GM21526 (cell line): ENCODE results near the gene SNCB.

ENCODE experiments used
- ATAC-seq: cut with Tn5 transposase; IDR thresholded peaks from one replicate; pipeline ENCODE4 v1.9.1; 2021; ENCODE audit warnings: moderate library complexity; ENCODE audit not compliant: unreplicated experiment, low FRiP score

Gene SNCB

DNA sequence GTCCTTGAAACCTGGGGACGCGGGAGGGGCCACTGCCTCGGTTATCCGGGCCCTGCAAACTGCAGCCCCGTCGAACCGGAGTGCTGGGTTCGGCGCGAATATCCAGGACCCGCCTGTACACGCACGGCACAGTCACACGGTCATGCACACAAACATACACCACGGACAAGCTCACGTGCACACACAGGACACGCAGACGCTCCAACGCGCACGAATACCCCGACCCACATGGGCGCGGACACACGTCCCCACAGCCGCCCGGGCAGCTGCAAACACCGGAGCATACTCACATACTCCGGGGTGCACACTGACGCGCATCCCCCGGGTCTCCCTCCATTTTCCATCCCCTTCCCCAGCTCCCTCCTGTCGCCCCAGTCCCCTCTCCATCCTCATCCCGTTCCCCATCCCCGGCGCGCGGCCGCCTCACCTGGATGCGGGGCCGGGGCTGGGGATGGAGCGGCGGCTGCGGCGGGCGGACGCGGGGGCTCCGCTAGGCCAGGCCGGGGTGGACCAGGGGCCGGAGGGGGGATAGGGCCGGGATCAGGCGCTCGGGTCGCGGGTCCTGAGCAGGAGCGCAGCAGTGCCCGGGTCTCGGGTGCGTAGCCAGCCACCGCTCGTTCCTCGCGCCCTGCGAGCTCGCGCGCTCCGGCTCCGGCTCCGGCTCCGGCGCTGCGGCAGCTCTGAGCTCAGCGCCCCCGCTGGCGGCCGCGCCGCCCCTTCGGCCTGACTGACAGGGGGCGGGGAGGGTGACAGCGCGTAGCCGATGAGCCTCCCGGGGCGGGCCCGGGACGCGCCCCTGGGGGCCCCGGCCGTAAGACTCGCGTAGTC is at the start of gene SNCB, which contains the start of gene EIF4E1B:
TSS of gene SNCB (minus strand) at position 682 of the 828 bp plus-strand sequence. CDS start 880 bp downstream, outside the sequence.
TSS of gene EIF4E1B (plus strand) at position 823 of the 828 bp plus-strand sequence. CDS start 12,113 bp downstream, outside the sequence.
- ATAC-seq = peak; percentile 60

DNA sequence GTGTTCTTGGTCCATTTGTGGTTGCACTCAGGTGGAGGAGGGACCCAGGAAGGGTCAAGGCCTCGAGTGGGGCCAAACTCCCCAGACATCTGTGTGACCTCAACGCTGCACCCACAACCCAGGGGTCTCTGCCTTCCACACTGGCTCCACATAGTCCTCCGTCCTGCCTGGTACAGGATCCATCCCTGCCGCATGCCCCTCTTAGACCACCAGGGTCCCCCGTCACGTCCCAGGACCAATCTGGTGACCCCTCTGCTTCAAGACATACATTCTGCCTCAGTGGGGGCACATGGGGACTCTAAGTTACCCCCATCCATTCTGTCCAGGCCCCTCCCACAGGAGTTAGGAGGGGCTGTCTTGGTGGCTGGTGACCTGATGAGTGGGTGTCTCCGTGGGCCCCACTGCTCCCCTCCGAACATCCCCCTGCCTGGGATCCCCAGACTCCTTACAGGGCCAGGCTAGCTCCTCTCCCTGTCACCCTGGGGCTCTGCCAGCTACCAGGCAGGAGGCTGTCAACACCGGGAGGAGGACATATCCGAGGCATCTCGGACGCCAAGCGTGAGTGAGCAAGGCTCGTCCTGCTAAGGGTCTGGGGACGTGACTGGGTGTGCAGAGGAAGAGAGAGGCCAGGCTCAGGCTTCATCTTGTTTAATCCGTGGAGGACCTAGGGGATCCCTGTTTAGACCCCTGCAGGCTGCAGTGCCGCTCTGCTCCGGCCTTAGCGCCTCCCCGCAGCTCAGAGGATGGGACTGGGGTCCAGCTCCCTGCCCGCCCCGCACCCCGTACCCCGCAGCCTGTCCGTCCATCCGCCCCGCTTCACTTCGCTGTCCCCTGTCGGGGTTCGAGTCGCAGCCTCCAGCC is 49.3 kb upstream of the SNCB start:
- ATAC-seq = no peak

DNA sequence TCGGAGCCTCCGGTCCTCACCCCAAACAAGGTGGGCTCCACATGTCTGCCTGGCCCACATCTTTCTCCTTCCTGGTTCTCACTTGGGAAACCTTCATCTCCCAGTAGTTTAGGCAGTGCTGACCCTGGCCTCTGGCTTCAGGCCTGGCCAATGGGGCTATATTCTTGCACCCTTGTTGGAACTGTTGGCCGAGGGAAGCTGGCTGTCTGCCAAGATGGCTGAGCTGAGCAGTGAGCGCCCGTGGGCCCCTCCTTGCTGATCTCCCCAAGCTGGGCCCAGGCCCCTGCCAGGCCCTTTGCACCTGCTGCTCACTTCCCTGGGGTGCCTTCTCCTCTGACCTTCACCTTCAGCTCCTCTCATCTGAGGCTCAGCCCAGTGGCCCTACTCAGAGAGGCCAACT is 48.2 kb upstream of the SNCB start:
- no peak for ATAC-seq

DNA sequence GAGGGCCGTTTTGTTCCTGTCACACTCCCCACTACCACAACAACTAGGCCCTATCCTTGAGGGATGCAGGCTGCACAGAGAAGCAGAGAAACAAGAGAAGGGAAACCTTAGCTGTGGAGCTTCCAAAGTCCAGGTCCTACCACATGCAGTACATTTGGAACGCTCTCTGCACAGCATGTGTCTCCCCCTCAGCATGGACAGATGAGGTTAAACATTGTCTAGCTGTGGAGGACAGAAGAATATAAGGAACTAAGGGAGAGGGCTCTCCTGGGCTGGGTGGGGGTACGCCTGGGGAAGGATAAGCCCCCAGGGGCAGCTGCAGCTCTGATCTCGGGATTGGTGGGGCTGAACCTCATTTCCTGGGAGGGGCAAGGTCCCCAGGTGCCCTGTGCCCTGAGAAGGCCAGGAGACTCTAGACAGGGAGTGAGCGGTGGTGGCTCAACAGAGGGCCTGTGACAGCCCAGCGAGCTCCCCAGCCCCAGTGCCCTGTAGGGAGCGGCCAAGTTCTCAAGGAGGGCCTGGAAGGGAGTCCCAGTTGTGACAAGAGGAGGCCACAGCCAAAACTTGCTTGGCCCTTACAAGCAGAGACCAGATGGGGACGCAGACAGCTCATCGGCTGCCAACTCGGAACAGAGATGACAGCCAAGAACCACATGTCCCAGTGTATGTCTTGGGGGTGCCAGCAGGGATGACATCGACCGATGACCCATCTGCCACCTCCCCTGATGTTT is 47.0 kb upstream of the SNCB start:
- no peak for ATAC-seq

DNA sequence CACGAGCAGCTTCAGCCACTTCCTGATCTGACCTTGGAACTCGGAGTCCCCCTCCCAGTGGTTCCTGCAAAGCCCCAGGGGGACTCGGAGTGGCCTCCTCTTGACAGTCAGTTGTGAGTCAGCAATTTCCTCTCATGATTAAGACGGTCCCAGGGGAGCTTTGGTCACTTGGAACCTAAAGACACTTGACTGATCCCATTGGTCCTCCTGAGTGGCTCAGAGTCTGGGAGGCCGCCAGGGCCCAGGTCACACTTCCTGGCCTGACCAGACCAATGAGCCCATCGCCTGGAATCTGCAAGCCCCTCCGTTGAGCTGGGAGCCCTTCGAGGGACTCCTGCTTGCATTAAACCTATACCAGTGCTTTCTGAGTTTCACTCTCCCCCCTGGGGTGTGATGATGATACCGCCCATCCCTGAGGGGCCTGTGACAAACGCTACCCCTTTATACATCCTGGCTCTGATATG is 46.1 kb upstream of the SNCB start:
- ATAC-seq = no peak

DNA sequence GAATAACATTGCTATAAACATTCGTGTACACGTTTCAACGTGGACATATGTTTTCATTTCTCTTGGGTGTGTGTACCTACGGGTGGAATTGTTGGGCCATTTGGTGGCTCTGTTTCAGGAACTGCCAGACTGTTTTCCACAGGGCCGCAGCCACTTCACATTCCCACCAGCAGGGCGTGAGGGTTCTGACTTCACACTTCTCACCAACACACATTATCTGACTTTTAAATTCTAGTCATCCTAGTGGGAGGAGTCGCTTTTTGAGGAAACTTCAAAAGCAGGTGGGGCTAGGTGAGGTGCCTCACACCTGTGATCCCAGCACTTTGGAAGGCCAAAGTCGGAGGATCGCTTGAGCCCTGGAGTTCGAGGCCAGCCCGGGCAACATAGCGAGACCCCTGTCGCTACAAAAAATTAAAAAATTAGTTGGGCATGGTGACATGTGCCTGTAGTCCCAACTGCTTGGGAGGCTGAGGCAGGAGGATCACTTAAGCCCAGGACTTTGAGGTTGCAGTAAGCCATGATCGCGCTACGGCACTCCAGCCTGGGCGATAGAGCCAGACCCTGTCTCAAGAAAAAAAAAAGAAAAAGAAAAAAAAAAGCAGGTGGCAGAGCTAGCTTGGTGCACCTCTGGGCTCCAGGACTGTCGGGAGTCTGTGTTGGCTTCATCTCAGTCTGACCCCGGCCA is 45.5 kb upstream of the SNCB start:
- ATAC-seq = no peak

DNA sequence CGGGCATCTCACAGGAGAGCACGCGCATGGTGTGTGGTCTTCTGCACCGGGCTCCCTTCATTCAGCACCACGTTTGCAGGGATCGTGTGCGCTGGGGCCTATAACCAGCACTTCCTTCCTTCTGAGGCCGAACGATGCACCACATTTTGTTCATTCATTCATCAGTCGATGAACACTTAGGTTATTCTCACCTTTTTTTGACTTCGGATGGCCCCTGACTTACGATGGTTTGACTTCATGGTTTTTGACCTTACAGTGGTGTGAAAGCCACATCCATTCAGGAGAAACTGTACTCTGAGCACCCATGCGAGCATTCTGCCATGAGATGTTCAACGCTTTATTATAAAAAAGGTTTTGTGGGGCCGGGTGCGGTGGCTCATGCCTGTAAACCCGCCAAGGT is 44.5 kb upstream of the SNCB start:
- ATAC-seq = no peak

DNA sequence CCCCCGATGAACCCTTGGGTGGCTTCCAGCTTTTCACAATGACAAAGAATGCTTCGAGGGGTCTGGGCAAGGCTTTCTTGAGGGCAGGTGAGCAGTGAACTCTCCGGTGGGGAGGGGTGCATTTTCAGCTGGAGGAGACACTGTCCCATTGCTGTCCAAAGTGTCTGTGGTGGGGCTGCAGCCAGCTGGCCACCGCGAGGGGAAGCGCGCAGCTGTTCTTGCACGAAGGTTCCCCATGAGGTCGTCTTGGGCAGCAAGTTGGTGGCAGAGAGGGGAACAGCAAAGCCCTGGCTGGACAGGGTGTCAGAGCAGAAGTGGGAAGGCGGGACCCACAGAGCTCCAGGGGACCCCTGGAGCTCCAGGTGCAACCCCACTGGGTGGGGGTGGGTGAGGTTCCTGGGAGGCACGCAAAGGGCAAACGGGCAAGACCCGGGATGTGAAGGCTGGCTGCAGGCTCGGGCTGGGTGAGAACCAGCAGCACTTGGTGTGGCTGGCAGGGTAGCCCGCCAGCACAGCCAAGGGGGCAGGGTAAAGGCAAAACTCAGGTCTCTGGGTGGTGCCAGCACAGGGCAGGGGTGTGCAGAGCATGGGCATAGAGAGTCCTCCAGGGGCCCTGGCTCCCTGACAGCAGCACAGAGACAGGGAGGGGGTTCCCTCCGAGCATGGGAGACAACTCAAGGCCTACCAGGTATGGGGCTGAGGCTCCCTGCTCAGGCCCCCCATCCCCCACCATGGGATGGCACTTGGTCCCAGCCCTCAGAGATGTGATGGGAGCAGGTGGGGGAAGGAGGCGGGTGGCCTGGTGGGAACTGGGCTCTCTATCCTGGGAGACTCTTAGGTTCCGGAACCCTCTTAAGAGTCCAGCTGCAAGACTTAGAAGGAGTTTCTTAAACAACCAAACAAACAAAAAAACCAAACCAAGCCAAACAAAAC is 43.6 kb upstream of the SNCB start:
- ATAC-seq = no peak

DNA sequence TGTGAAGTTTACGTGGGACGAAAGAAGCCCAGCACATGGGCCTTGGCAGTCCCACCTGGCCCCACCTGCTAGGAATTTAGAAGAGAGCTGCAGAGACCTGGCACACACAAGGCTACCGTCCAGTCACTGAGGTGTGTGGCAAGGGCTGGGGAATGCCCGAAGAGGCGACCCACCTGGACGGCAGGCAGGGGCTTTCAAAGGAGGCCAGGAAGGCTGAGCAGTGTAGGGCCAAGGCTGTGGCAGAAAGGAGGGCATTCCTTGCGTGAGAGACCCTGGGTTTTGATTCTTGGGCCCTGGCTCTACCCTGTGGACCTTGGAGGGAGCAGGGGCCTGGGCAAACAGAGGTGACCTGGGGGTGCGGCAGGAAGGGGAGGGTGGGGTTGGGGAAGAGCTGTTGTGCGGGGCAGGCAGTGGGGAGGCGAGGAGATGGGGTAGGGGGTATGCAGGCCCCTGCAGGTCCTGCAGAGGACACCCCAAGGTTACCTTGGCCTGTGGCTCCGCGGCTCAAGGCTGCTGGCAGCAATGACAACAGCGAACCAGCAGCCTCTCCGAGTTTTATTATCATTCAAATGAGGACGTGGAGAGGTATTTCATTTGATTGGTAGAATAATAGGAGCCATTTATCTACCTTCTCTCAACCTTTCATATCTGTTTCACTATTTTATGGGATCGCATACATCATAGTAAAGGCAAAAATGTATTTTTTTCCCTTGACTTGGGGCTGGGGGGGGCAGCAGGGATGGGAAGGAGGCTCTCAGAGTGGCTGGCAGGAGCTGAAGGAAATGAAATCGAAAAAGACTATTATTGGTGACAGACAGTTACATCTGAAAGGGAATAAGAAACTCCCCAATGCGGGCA is 41.8 kb upstream of the SNCB start:
- no peak for ATAC-seq

DNA sequence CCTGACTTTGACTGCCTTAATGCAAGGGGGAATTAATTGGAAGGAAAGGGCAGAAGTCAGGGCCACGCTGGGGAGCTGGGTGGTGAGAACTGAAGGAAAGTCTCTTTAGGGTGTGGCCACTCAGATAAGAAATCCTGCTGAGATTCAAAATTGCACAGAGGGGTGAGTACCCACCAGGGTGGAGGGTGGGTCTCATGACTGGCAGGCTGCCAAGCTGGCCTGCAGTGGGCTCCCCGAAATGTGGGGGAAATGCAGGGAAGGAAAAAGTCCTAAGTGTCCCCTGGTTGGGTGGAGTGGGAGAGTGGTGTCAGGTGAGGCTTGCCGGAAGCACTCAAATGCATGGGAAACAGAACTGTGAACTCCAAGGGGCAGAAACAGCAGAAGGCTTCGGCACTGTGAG is 41.1 kb upstream of the SNCB start:
- no peak for ATAC-seq

DNA sequence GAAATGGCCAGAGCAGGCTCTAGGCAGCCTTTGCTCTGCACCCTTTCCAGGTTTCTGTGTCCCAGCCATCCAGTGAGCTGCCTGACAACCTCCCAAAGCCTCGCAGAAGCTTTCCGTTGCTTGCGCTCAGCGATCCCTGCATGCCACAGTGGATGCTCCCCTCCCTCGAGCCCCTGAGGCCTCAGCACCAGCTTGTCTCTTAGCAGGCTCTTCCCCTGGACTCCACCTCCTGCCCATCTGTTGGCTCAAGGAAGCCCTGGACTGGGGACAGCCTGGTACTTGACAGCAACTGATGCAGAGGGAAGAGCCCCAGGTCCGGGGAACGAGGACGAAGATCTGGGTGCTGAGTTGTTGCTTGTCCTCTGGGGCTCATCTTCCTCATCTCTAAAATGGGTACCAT is 40.1 kb upstream of the SNCB start:
- ATAC-seq = no peak

DNA sequence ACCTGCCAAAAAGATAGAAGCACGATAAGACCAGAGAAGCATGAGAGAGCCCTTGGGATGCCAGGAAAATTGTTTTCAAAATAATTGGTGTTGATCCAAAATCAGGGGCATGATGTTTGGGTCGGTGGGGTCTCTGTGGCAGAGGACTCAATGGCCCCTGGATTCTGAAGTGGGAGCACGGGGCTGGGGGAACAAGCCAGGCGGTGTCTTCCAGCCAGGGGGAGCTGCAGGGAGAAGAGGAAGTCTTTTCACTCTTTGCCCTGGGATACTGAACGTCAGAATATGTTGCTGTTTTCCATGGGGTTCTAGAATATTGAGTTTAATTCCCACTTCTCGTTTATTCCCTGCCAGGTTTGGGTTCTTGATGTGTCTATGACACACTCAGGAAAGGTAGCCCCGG is 37.3 kb upstream of the SNCB start:
- no peak for ATAC-seq

DNA sequence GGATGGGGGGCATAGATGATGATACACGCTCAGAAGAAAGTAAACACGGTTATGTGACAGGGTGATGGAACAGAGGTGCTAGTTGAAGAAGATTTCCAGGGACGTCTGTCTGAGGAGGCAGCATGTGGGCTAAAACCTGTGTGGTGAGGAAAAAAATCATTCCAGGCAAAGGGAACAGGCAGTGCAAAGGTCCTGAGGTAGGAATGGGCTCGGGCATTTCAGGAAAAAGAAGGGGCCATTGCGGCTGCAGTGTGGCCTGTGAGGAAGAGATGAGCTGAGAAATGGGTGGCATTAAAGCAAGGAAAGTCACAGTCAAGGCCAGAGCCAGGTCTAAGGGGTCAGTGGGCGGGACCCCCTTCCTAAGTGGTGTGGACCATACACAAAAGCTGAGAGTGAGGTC is 35.2 kb upstream of the SNCB start:
- ATAC-seq = no peak

DNA sequence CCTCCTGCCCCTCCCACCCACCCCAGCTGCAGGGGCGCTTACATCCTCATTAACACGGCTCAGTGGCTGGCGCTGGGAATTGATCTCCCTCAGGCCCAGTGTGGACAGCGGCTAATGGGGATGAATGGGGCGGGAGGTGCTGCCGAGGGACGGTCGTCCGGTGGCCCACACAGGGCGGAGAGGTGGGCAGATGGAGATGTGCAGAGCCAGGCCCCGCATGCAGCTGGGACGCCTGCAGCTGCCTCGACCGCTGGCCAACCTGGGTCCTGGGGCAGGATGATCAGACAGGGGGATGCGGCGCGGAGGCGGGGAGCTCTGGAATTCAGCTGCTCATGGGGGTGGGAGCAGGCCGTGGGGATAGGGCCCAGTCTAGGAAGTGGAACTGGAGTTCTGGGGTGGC is 34.6 kb upstream of the SNCB start:
- no peak for ATAC-seq

DNA sequence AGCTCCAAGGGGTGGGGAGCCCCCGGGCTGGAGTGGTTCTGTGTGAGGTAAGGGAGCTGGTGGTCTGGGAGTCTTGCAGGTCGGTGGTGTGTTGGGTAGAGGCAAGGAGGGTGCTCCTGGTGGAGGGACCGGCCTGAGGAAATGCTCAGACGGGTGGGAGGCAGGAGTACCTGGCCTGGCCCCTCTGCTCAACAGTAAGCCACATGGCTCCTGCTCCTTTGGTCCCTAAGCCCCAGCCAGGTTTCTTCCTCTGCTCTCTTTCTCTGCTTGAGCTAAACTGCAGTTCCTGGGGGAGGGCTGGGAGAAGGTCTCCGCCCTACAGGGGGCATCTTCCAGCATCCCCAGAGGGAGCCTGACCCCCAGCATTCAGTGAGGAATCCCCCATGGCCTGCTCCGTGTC is 34.1 kb upstream of the SNCB start:
- no peak for ATAC-seq

DNA sequence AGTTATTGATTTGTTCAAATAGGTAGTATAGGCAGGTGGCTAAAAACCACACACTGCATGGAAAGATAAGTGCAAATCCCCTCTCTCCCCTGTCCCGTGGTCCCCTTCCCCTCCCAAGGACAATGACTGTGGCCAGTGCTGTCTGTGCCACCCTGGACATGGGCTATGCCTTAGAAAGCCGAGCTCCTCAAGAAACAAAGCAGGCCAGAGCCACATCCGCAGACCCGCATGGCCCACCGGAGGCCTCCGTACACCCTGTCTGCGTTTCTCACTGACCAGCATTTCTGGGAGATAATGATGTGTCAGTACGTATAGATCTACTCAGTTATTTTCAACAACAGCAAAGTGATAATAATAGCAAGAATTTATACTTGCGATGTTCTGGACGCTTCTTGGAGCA is 33.2 kb upstream of the SNCB start:
- no peak for ATAC-seq

DNA sequence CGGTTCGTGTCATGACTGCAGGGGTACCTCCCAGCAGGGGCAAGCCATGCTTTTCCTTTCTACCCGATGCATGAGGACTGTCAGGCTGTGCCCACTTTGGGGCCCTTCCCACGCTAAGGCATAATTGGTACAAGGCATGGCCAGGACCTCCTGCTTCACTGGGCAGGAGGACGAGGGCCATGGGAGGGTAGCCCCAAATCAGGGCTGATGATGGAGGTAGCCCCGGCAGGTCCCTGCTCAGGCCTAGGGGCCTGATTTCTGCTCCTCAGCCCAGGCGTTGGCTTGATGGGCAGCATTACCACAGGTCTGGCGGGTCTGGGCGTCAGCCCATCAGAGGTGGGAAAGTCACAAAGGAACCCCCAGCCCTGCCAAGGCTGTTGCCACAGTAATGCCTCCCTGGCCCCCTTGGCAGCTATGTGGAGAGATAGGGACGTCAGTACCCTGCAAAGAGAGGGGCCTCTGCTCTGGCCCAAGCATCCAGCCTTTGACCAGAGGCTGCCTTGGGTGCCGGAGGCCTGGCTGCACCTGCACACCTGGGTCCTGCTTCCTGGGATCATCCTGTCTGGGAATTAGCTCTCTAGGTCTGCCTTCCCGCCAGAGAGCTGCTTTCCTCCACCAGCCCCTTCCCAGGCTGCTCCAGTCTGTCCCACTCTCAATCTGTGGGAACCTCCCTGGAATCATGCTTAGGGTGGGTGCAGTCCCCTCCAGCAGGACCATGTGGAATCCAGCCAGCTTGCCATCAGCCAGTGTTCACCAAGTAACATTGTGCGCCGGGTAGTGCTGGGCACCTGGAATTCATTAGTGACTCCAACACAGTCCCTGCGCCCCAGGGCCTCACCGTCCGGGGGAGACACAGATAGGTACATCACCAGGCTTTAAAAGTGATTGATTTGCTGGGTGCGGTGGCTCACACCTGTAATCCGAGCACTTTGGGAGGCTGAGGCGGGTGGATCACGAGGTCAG is 32.3 kb upstream of the SNCB start:
- no peak for ATAC-seq
